ENCODE data around the gene ARID1B. TPM values are rescaled to one million over a fixed set of nuclear protein-coding genes. Genes with fewer than 3 reads are reported as not detected.

The ARID1B gene
- total and polyA plus RNA-seq, 12 donors: 11.2 to 63.2 (median 52.2) TPM

GRCh38 chr6:157067507-157067906, 290.3 kb downstream of the ARID1B start:
- 94 to 98% methylated on average over 8 of the region's 8 CpGs for WGBS, 2 donors
- no peak for ATAC-seq
- no peak for TF ChIP-seq CTCF (IDR thresholded peaks at IDR 0.05)

GRCh38 chr6:157068691-157069324, 291.6 kb downstream of the ARID1B start:
- 71 to 73% methylated on average over 7 of the region's 7 CpGs for WGBS, 2 donors
- intact Hi-C loops (cut with DNase I): no loop called here
- Histone ChIP-seq H3K9me3 (no peaks in the 10 kb centered on the region), H3K4me3 (no peak overlapping the region), H3K27ac (no peak overlapping the region), H3K36me3 (peaks cover 0 to 8% (median 0%) of the 10 kb centered on the region in 9 donors), H3K27me3 (no peaks in the 10 kb centered on the region), H3K4me1 (peaks cover 0 to 80% (median 44%) of the 10 kb centered on the region in 9 donors)
- ATAC-seq (no peak), DNase-seq (no peak)
- no peak for TF ChIP-seq CTCF (IDR thresholded peaks at IDR 0.05)

More at GRCh38 chr6:157067507-157067906, 290.3 kb downstream of the ARID1B start:
- intact Hi-C loops (cut with DNase I): no loop called here
- peak overlapping the region in 1 of 10 donors; percentile 18 for H3K27ac ChIP-seq
- DNase-seq: no peak
- peaks cover 0 to 74% (median 51%) of the 10 kb centered on the region in 9 donors for H3K4me1 ChIP-seq
- H3K9me3 ChIP-seq: no peaks in the 10 kb centered on the region
- peaks cover 0 to 4% (median 0%) of the 10 kb centered on the region in 9 donors for H3K36me3 ChIP-seq
- H3K4me3 ChIP-seq: no peak overlapping the region
- H3K27me3 ChIP-seq: no peaks in the 10 kb centered on the region

- TF ChIP-seq CTCF (IDR thresholded peaks at IDR 0.05): no peak
- DNase-seq (no peak), ATAC-seq (no peak)
- Histone ChIP-seq H3K9me3 (no peaks in the 10 kb centered on the region), H3K4me3 (no peak overlapping the region), H3K27ac (no peak overlapping the region), H3K36me3 (peaks cover 0 to 5% (median 0%) of the 10 kb centered on the region in 9 donors), H3K27me3 (no peaks in the 10 kb centered on the region), H3K4me1 (peaks cover 0 to 85% (median 47%) of the 10 kb centered on the region in 9 donors)
- intact Hi-C loops (cut with DNase I): no loop called here
- WGBS, 2 donors: 87 to 90% methylated on average over 5 of the region's 5 CpGs
Observed at GRCh38 chr6:157069585-157069984, 292.4 kb downstream of the ARID1B start.

- TF ChIP-seq CTCF (IDR thresholded peaks at IDR 0.05): no peak
- DNase-seq (no peak), ATAC-seq (no peak)
- H3K27ac ChIP-seq: peak overlapping the region in 1 of 10 donors; percentile 15
- H3K4me1 ChIP-seq: peaks cover 0 to 80% (median 43%) of the 10 kb centered on the region in 9 donors
- no peaks in the 10 kb centered on the region for H3K27me3 ChIP-seq
- H3K4me3 ChIP-seq: no peak overlapping the region
- intact Hi-C loops (cut with DNase I): no loop called here
- WGBS, 2 donors: 50 to 57% methylated on average over 8 of the region's 8 CpGs
- no peaks in the 10 kb centered on the region for H3K9me3 ChIP-seq
- H3K36me3 ChIP-seq: peaks cover 0 to 5% (median 0%) of the 10 kb centered on the region in 9 donors
Observed at GRCh38 chr6:157070403-157071107, 293.4 kb downstream of the ARID1B start.

Data from heart right ventricle (tissue), 16 donors.